Karpas-422 (cell line): Measurements from ENCODE around the gene ASGR1. TPM values are rescaled to one million over a fixed set of nuclear protein-coding genes. Genes with fewer than 3 reads are reported as not detected.
A peak's percentile ranks its signal among the peaks of the same experiment; 100 is the strongest.

Experiments used
- DNase-seq: peaks from one replicate; pipeline ENCODE4 v3.0.0-alpha.2; 2015
- H2AFZ ChIP-seq: fragments of 200-600 bp; sonication (generic); 2 replicates; pipeline ENCODE4 v1.6.1; 2014; ENCODE audit warnings: antibody characterized with exemption, low read length, mixed read lengths
- H3K27ac ChIP-seq: fragments of 200-600 bp; sonication (generic); 2 replicates; pipeline ENCODE4 v1.5.1; 2014; ENCODE audit warnings: mild to moderate bottlenecking, low read length, moderate library complexity
- H3K27me3 ChIP-seq: fragments of 200-600 bp; sonication (generic); 2 replicates; pipeline ENCODE4 v1.6.1; 2014; ENCODE audit warnings: low read length, mixed read lengths
- H3K36me3 ChIP-seq: fragments of 200-600 bp; sonication (generic); 2 replicates; pipeline ENCODE4 v1.6.1; 2014; ENCODE audit warnings: low read length, mixed read lengths; ENCODE audit not compliant: insufficient read depth
- H3K4me1 ChIP-seq: fragments of 200-600 bp; sonication (generic); 2 replicates; pipeline ENCODE4 v1.6.1; 2014; ENCODE audit warnings: mild to moderate bottlenecking, low read length, mixed read lengths
- H3K4me2 ChIP-seq: fragments of 200-600 bp; sonication (generic); 2 replicates; pipeline ENCODE4 v1.6.1; 2014; ENCODE audit warnings: low read length, low read depth, mild to moderate bottlenecking; ENCODE audit not compliant: poor library complexity, severe bottlenecking
- H3K4me3 ChIP-seq: fragments of 200-600 bp; sonication (generic); 2 replicates; pipeline ENCODE4 v1.5.1; 2014; ENCODE audit warnings: mild to moderate bottlenecking, antibody characterized with exemption, low read length, mixed read lengths
- H3K79me2 ChIP-seq: fragments of 200-600 bp; sonication (generic); 2 replicates; pipeline ENCODE4 v1.6.1; 2014; ENCODE audit warnings: mild to moderate bottlenecking, low read length, mixed read lengths
- H3K9ac ChIP-seq: fragments of 200-600 bp; sonication (generic); 2 replicates; pipeline ENCODE4 v1.6.0; 2014; ENCODE audit warnings: low read length
- H3K9me2 ChIP-seq: fragments of 200-600 bp; sonication (generic), shearing (Covaris generic); replicated peaks from 2 replicates; pipeline ENCODE4 v1.6.0; 2014; ENCODE audit warnings: mild to moderate bottlenecking, low read length, moderate library complexity; ENCODE audit not compliant: insufficient read depth
- H3K9me3 ChIP-seq: fragments of 300-700, 200-600 bp; sonication (generic); 2 replicates; pipeline ENCODE4 v1.6.1; 2014; ENCODE audit warnings: low read length, mixed read lengths
- H4K20me1 ChIP-seq: fragments of 200-600 bp; sonication (generic); 2 replicates; pipeline ENCODE4 v1.6.1; 2014; ENCODE audit warnings: mild to moderate bottlenecking, antibody characterized with exemption, low read length, low read depth; ENCODE audit not compliant: insufficient read depth
- total RNA-seq: library from RNA; depleted of rRNA; stranded (reverse); fragments of >200 nt; shearing (Covaris generic); gene quantifications from 2 replicates; pipeline ENCODE4 v1.2.3, GENCODE V29; 2014; ENCODE audit warnings: low replicate concordance

Gene ASGR1
- total RNA-seq, 1 experiment from 2014 or later, result not detected

DNA sequence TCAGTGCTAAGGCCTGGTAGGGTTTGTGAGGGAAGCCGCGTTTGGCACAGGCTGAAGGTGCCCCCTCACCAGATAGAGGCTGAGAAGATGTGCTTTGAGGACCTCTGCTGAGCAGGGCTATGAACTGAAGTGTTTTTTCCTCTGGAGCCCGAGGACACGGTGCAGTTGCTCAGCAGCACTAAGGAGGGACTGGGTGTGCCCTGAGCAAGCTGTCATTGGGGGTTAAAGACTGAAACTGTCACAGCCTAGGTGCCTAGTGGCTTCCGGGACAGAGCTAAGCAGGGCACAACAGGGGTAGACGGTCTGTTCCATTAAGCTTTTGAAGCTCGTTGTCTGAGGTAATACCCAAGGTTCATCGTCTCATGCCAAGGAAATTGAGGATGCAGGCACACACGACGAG is 39.8 kb downstream of the ASGR1 start:
- Histone ChIP-seq H3K4me2 (no peak overlapping the region), H3K4me3 (no peak overlapping the region), H3K4me1 (no peaks in the 10 kb centered on the region), H3K79me2 (no peaks in the 10 kb centered on the region), H2AFZ (no peak overlapping the region), H3K9ac (no peak overlapping the region), H4K20me1 (no peaks in the 10 kb centered on the region), H3K27ac (no peak overlapping the region), H3K9me3 (no peaks in the 10 kb centered on the region), H3K36me3 (no peaks in the 10 kb centered on the region), H3K9me2 (no peaks in the 10 kb centered on the region), H3K27me3 (no peaks in the 10 kb centered on the region)
- DNase-seq, result no peak

DNA sequence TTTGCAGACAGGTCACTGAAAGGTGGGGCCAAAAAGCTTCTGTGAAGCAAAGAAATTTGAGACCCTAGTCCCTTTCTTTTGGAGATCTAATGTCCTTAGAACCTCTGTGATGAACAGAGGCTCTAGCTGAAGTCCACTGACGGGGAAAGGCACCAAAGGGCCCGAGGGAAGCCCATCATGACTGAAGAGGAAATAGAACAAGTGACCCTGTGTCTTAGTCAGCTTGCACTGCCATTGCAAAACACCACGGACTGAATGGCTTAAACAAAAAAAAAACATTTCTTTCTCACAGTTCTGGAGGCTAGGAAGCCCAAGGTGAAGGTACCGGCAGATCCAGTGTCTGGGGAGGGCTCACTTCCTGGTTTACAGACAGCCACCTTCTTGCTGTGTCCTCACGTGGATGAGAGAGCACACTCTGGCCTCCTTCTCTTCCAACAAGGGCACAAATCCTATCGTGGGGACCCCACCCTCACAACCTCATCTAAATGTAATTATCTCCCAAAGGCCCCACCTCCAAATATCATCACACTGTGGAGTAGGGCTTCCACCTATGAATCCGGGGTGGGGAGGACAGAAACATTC is 40.3 kb downstream of the ASGR1 start:
- no peak overlapping the region for H3K9ac ChIP-seq
- no peak overlapping the region for H3K27ac ChIP-seq
- no peaks in the 10 kb centered on the region for H3K9me3 ChIP-seq
- H3K79me2 ChIP-seq, result no peaks in the 10 kb centered on the region
- no peaks in the 10 kb centered on the region for H3K9me2 ChIP-seq
- no peaks in the 10 kb centered on the region for H4K20me1 ChIP-seq
- no peaks in the 10 kb centered on the region for H3K36me3 ChIP-seq
- H3K4me3 ChIP-seq, result no peak overlapping the region
- no peak overlapping the region for H3K4me2 ChIP-seq
- DNase-seq, result no peak
- H3K4me1 ChIP-seq, result no peaks in the 10 kb centered on the region
- no peak overlapping the region for H2AFZ ChIP-seq
- H3K27me3 ChIP-seq, result no peaks in the 10 kb centered on the region

GRCh38 chr17:7137171-7137943 is 41.8 kb downstream of the ASGR1 start:
- Histone ChIP-seq H3K4me3 (no peak overlapping the region), H3K27me3 (no peaks in the 10 kb centered on the region), H4K20me1 (no peaks in the 10 kb centered on the region), H2AFZ (no peak overlapping the region), H3K27ac (no peak overlapping the region), H3K9me2 (no peaks in the 10 kb centered on the region), H3K4me2 (no peak overlapping the region), H3K9me3 (no peaks in the 10 kb centered on the region), H3K36me3 (no peaks in the 10 kb centered on the region), H3K9ac (no peak overlapping the region), H3K79me2 (no peaks in the 10 kb centered on the region), H3K4me1 (no peaks in the 10 kb centered on the region)
- no peak for DNase-seq

DNA sequence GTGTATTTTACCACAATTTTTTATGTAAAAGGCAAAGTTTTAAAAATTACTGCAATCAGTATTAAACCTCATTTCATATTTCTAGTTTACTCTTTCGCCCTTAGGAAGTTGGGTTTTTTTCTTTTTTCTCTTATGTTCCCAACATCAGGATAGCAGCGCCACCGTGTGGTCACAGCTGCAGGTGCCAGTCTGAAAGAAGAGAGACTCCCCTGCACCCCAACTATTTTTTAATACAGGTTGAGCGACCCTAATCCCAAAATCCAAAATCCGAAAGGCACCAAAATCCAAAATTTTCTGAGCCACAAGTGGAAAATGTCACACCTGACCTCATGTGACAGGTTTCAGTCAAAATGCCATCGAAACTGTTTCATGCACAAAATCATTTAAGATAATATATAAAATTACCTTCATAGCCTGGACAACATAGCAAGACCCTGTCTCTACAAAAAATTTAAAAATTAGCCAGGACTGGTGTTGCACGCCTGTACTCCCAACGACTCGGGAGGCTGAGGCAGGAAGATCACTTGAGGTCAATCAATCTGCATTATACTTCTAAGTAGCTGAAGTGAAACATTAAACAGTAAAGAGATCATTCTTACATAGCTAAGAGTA is 42.8 kb downstream of the ASGR1 start:
- Histone ChIP-seq H3K4me2 (no peak overlapping the region), H3K4me1 (no peaks in the 10 kb centered on the region), H3K9ac (no peak overlapping the region), H3K4me3 (no peak overlapping the region), H3K27me3 (no peaks in the 10 kb centered on the region), H2AFZ (no peak overlapping the region), H3K9me3 (no peaks in the 10 kb centered on the region), H3K36me3 (no peaks in the 10 kb centered on the region), H3K9me2 (no peaks in the 10 kb centered on the region), H3K27ac (no peak overlapping the region), H3K79me2 (no peaks in the 10 kb centered on the region), H4K20me1 (no peaks in the 10 kb centered on the region)
- peak; percentile 93 for DNase-seq

DNA sequence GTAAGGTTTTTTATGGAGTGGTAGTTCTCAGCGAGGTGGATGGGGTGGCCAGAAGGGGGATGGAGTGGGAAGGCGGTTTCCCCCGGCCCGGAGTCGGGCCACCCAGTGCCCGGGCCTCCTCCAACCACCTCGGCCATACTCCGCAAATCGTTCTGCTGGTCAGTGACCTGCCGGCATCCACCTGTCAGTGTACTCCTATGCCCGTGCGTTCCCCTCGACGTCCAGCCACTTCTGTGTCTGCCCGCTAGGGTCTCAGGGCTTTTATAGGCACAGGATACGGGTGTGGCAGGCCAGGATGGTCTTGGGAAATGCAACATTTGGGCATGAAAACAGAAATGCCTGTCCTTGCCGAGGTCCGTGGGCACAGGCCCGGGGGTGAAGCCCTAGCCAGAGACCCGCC is 45.3 kb downstream of the ASGR1 start:
- no peak overlapping the region for H3K9ac ChIP-seq
- no peaks in the 10 kb centered on the region for H3K36me3 ChIP-seq
- H3K9me2 ChIP-seq, result no peaks in the 10 kb centered on the region
- DNase-seq, result no peak
- H2AFZ ChIP-seq, result no peak overlapping the region
- no peaks in the 10 kb centered on the region for H4K20me1 ChIP-seq
- no peak overlapping the region for H3K27ac ChIP-seq
- H3K79me2 ChIP-seq, result no peaks in the 10 kb centered on the region
- H3K4me2 ChIP-seq, result no peak overlapping the region
- no peaks in the 10 kb centered on the region for H3K4me1 ChIP-seq
- H3K4me3 ChIP-seq, result no peak overlapping the region
- no peaks in the 10 kb centered on the region for H3K27me3 ChIP-seq
- no peaks in the 10 kb centered on the region for H3K9me3 ChIP-seq

GRCh38 chr17:7133424-7133823 is 45.7 kb downstream of the ASGR1 start:
- Histone ChIP-seq H3K9me3 (no peaks in the 10 kb centered on the region), H3K4me1 (no peaks in the 10 kb centered on the region), H4K20me1 (no peaks in the 10 kb centered on the region), H3K79me2 (no peaks in the 10 kb centered on the region), H2AFZ (no peak overlapping the region), H3K27ac (no peak overlapping the region), H3K36me3 (no peaks in the 10 kb centered on the region), H3K4me3 (no peak overlapping the region), H3K9ac (no peak overlapping the region), H3K4me2 (no peak overlapping the region), H3K27me3 (no peaks in the 10 kb centered on the region), H3K9me2 (no peaks in the 10 kb centered on the region)
- peak; percentile 70 for DNase-seq

DNA sequence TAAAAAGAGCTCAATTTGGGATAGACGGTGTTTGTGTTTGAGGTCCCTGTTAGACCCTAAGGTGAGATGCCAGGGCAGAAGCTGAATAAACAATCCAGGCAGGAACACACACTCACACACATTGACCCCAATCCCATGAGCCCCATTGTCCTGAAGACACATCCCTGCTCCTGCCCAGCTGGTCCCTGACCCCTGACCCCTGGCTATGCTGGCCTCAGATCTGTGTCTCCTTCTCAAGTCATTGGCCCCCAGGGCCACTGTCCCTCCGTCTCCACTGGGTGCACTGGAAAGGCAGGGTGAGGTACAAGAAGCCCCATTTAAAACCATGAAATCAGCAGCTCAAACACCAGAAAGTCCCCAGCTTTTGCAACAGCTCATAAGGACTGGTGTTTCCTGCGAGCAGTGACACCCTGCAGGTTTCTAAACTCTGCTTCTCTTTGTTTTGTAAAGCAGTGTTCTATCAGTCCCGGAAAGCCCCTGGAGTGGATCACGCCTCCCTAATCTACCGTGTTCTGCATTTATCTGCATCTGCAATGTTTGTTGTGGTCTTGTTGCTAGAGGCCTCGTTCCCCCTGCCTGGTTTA is 46.6 kb downstream of the ASGR1 start:
- H3K79me2 ChIP-seq, result no peaks in the 10 kb centered on the region
- no peaks in the 10 kb centered on the region for H3K4me1 ChIP-seq
- H3K36me3 ChIP-seq, result no peaks in the 10 kb centered on the region
- H3K9me3 ChIP-seq, result no peaks in the 10 kb centered on the region
- DNase-seq, result no peak
- no peak overlapping the region for H3K4me2 ChIP-seq
- H3K9ac ChIP-seq, result no peak overlapping the region
- H2AFZ ChIP-seq, result no peak overlapping the region
- H3K4me3 ChIP-seq, result no peak overlapping the region
- H3K9me2 ChIP-seq, result no peaks in the 10 kb centered on the region
- H4K20me1 ChIP-seq, result no peaks in the 10 kb centered on the region
- no peak overlapping the region for H3K27ac ChIP-seq
- no peaks in the 10 kb centered on the region for H3K27me3 ChIP-seq

GRCh38 chr17:7131423-7131791 is 47.8 kb downstream of the ASGR1 start:
- no peaks in the 10 kb centered on the region for H3K9me3 ChIP-seq
- no peak overlapping the region for H3K27ac ChIP-seq
- no peak overlapping the region for H3K9ac ChIP-seq
- H3K4me3 ChIP-seq, result no peak overlapping the region
- no peaks in the 10 kb centered on the region for H3K4me1 ChIP-seq
- H3K36me3 ChIP-seq, result no peaks in the 10 kb centered on the region
- DNase-seq, result no peak
- H3K4me2 ChIP-seq, result no peak overlapping the region
- H4K20me1 ChIP-seq, result no peaks in the 10 kb centered on the region
- H3K9me2 ChIP-seq, result no peaks in the 10 kb centered on the region
- H3K27me3 ChIP-seq, result no peaks in the 10 kb centered on the region
- no peak overlapping the region for H2AFZ ChIP-seq
- H3K79me2 ChIP-seq, result no peaks in the 10 kb centered on the region
